SK-N-SH (cell line): Measurements from ENCODE around the gene S100A4. TPM values are rescaled to one million over a fixed set of nuclear protein-coding genes. Genes with fewer than 3 reads are reported as not detected.
A peak's percentile ranks its signal among the peaks of the same experiment; 100 is the strongest.

Experiments
- CTCF ChIA-PET: fragments of 300-600, 350-600 bp; formaldehyde crosslinking; extraction: SDS; loops from one replicate; lab custom pipeline; 2021; lab: Yijun Ruan, JAX
- POLR2A ChIA-PET: fragments of 350-600 bp; sonication (Branson Sonifier 250); formaldehyde crosslinking; extraction: SDS; loops from one replicate; lab custom pipeline; 2020; ENCODE audit warnings: antibody characterized with exemption, inconsistent platforms; lab: Yijun Ruan, JAX
- DNase-seq: peaks from one replicate; pipeline ENCODE4 v3.0.0; 2012
- H2AFZ ChIP-seq: fragments of 200-600 bp; sonication (generic); 2 replicates; pipeline ENCODE4 v1.8.1; 2016; ENCODE audit warnings: antibody characterized with exemption, mild to moderate bottlenecking, low read depth
- H3F3A ChIP-seq: fragments of 200-600 bp; sonication (generic); replicated peaks from 2 replicates; pipeline ENCODE3; 2016; ENCODE audit warnings: antibody characterized with exemption, mild to moderate bottlenecking; ENCODE audit not compliant: insufficient read depth
- H3K27ac ChIP-seq, 2 experiments: fragments of 200-500 bp in 1 of 2; fragments of 200-600 bp in 1 of 2; sonication (Bioruptor generic) in 1 of 2; sonication (generic), shearing (Covaris generic) in 1 of 2; 2 replicates each; pipeline versions ENCODE4 v1.5.1 to v1.6.1; 2014 to 2016; ENCODE audit warnings: low read depth in 2 of 2, inconsistent platforms in 1 of 2, low read length in 1 of 2, mild to moderate bottlenecking in 1 of 2, mixed read lengths in 1 of 2
- H3K27me3 ChIP-seq: fragments of 200-600 bp; sonication (generic), shearing (Covaris generic); 2 replicates; pipeline ENCODE4 v1.6.1; 2016; ENCODE audit warnings: mixed run types; ENCODE audit not compliant: insufficient read depth
- H3K36me3 ChIP-seq, 2 experiments: fragments of 200-500 bp in 1 of 2; fragments of 200-600 bp in 1 of 2; sonication (Bioruptor generic) in 1 of 2; sonication (generic) in 1 of 2; replicated peaks in 1 of 2; 2 replicates each; pipeline versions ENCODE3 to v1.5.1; 2014 to 2016; ENCODE audit warnings: low read length in 1 of 2, mild to moderate bottlenecking in 1 of 2; ENCODE audit not compliant: insufficient read depth in 2 of 2, control insufficient read depth in 1 of 2
- H3K4me1 ChIP-seq, 2 experiments: fragments of 200-500 bp in 1 of 2; fragments of 200-600 bp in 1 of 2; sonication (Bioruptor generic) in 1 of 2; sonication (generic), shearing (Covaris generic) in 1 of 2; 2 replicates each; pipeline versions ENCODE4 v1.5.1 to v1.6.1; 2014 to 2016; ENCODE audit warnings: low read depth in 1 of 2, low read length in 1 of 2, mixed run types in 1 of 2; ENCODE audit not compliant: insufficient read depth in 2 of 2, control insufficient read depth in 1 of 2
- H3K4me2 ChIP-seq: fragments of 200-600 bp; sonication (generic), shearing (Covaris generic); 2 replicates; pipeline ENCODE4 v1.6.1; 2017; ENCODE audit warnings: mixed run types
- H3K4me3 ChIP-seq, 2 experiments: fragments of 200-500 bp in 1 of 2; fragments of 200-600 bp in 1 of 2; sonication (Bioruptor generic) in 1 of 2; sonication (generic), shearing (Covaris generic) in 1 of 2; 2 replicates each; pipeline versions ENCODE4 v1.5.1 to v1.8.1; 2014 to 2016; ENCODE audit warnings: low read depth in 2 of 2, inconsistent platforms in 1 of 2, low read length in 1 of 2, mild to moderate bottlenecking in 1 of 2, mixed read lengths in 1 of 2, moderate library complexity in 1 of 2
- H3K79me2 ChIP-seq: fragments of 200-600 bp; sonication (generic); 2 replicates; pipeline ENCODE4 v1.8.1; 2017; ENCODE audit warnings: mild to moderate bottlenecking; ENCODE audit not compliant: insufficient read depth
- H3K9ac ChIP-seq: fragments of 200-600 bp; sonication (generic); 2 replicates; pipeline ENCODE4 v1.6.1; 2017; ENCODE audit warnings: mixed run types
- H3K9me2 ChIP-seq: fragments of 200-600 bp; sonication (generic); 2 replicates; pipeline ENCODE4 v1.6.1; 2017; ENCODE audit warnings: mixed run types
- H3K9me3 ChIP-seq: fragments of 200-600 bp; sonication (generic); 2 replicates; pipeline ENCODE4 v1.6.1; 2017; ENCODE audit warnings: mixed run types, mild to moderate bottlenecking, moderate library complexity
- H4K20me1 ChIP-seq: fragments of 200-600 bp; sonication (generic); 2 replicates; pipeline ENCODE4 v1.6.1; 2017; ENCODE audit warnings: mild to moderate bottlenecking, mixed run types; ENCODE audit not compliant: insufficient read depth
- FOSL2 ChIP-seq: IDR thresholded peaks from 2 replicates; pipeline ENCODE4 v1.4.0; 2012; ENCODE audit warnings: low read depth, mild to moderate bottlenecking, moderate library complexity, borderline replicate concordance
- FOXJ3 ChIP-seq: sonication (generic); formaldehyde crosslinking; IDR thresholded peaks from 2 replicates; pipeline ENCODE4 v1.5.1; 2020; ENCODE audit warnings: mild to moderate bottlenecking, missing genetic modification reagents
- SIN3A ChIP-seq: IDR thresholded peaks from 2 replicates; pipeline ENCODE4 v1.6.1; 2012; ENCODE audit warnings: low read depth, mild to moderate bottlenecking, low read length, moderate library complexity, borderline replicate concordance
- TEAD4 ChIP-seq: IDR thresholded peaks from 2 replicates; pipeline ENCODE4 v1.4.0; 2012; ENCODE audit warnings: mild to moderate bottlenecking, borderline replicate concordance; ENCODE audit not compliant: insufficient read depth
- WGBS: methylation state at CpG from one replicate; pipeline ENCODE4 v1.1.6; 2017; ENCODE audit warnings: low lambda C conversion rate; 5-methylcytosine and 5-hydroxymethylcytosine counted together
- polyA plus RNA-seq, 3 experiments: library from polyadenylated mRNA; depleted of rRNA; stranded (reverse); fragments of >200 nt; gene quantifications; 2 replicates each; pipeline ENCODE4 v1.2.3, GENCODE V29; 2012
- TF ChIP-seq, protein P1 (sequence below): IDR thresholded peaks from 2 replicates; pipeline ENCODE4 v1.6.1; 2012; ENCODE audit warnings: mild to moderate bottlenecking, low read depth, low read length, moderate library complexity
- TF ChIP-seq, protein P2 (sequence below): fragments of 150-350 bp; IDR thresholded peaks from 2 replicates; pipeline ENCODE4 v1.6.1; 2017; ENCODE audit warnings: antibody characterized with exemption, low read length, low read depth, borderline replicate concordance
- TF ChIP-seq, protein P3 (sequence below): fragments of 200-600 bp; sonication (generic); IDR thresholded peaks from 2 replicates; pipeline ENCODE4 v1.6.1; 2017; ENCODE audit warnings: antibody characterized with exemption, mild to moderate bottlenecking, moderate library complexity

Gene S100A4
- polyA plus RNA-seq, 1 of the 3 experiments (the other 2 are of a cell fraction): 25.4 TPM

DNA sequence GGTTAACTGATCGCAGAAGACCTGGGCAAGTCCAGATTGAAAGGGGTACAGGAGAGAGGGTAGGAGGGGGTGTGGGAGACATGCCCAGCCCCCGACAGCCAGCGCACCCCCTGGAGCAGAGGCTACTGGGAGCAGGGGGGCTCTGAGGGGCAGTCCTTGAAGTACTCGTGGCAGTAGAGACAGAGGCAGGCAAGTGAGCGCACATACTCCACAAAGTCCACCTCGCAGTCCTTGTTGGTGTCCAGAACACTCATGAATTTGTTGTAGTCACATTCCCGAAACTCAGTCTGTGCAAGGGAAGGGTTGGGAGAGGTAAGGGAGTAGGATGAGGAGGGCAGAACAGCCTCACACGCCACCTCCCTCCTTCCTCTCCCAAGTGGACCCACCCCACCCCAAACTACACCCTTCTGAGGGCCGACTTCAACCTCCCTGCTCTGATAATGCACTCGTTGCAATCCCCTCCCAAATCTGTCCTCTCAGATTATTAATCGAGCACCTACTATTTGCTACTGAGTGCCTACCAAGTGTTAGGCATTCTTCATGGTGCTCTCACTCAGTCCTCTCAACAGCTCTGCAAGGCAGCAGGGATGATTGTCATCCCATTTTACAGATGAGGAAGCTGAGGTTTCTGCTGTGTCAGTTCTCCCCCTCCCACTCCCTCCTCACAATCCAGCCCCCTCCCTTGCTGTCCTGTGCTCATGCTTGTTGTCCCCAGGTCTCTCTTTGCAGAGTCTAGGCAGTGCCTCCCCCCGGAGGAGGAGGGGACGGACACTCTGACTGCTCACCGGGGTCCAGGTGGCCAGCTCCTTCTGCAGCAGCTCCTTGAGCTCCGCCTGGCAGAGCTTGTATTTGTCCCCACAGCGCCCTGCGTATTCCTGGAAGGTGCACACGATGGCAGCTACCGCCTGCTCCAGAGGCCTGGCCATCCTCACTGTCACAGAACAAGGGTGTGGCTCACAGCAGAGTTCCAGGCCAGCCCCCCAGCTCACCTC lies 2.2 kb upstream of the S100A4 start:
- no peaks in the 10 kb centered on the region for H3K9me3 ChIP-seq
- no peak for DNase-seq
- no peaks in the 10 kb centered on the region for H3K9me2 ChIP-seq
- peaks cover 7% of the 10 kb centered on the region for H3F3A ChIP-seq
- H2AFZ ChIP-seq: 0 out of 2 replicates have a peak overlapping the region, but pooled peaks have one; percentile 44
- peak overlapping the region in 1 of 2 experiments; percentile 91; a peak in 1 of 4 replicates for H3K27ac ChIP-seq
- ChIA-PET CTCF (interaction anchor here (1.7 to 11.8 kb wide), 3 partner anchors 9 to 37 kb away, joined by 4 to 62 read pairs (median 5); no protein-coding TSS in a partner anchor), POLR2A (no interaction called here)
- 0 out of 2 replicates have a peak overlapping the region, but pooled peaks have one; percentile 58 for H3K9ac ChIP-seq
- H3K27me3 ChIP-seq: no peaks in the 10 kb centered on the region
- H3K36me3 ChIP-seq: no peaks in the 10 kb centered on the region
- no peak for TF ChIP-seq FOSL2
- no peak for TF ChIP-seq FOXJ3
- TF ChIP-seq, protein P1, sequence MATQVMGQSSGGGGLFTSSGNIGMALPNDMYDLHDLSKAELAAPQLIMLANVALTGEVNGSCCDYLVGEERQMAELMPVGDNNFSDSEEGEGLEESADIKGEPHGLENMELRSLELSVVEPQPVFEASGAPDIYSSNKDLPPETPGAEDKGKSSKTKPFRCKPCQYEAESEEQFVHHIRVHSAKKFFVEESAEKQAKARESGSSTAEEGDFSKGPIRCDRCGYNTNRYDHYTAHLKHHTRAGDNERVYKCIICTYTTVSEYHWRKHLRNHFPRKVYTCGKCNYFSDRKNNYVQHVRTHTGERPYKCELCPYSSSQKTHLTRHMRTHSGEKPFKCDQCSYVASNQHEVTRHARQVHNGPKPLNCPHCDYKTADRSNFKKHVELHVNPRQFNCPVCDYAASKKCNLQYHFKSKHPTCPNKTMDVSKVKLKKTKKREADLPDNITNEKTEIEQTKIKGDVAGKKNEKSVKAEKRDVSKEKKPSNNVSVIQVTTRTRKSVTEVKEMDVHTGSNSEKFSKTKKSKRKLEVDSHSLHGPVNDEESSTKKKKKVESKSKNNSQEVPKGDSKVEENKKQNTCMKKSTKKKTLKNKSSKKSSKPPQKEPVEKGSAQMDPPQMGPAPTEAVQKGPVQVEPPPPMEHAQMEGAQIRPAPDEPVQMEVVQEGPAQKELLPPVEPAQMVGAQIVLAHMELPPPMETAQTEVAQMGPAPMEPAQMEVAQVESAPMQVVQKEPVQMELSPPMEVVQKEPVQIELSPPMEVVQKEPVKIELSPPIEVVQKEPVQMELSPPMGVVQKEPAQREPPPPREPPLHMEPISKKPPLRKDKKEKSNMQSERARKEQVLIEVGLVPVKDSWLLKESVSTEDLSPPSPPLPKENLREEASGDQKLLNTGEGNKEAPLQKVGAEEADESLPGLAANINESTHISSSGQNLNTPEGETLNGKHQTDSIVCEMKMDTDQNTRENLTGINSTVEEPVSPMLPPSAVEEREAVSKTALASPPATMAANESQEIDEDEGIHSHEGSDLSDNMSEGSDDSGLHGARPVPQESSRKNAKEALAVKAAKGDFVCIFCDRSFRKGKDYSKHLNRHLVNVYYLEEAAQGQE: no peak
- TF ChIP-seq, protein P2, sequence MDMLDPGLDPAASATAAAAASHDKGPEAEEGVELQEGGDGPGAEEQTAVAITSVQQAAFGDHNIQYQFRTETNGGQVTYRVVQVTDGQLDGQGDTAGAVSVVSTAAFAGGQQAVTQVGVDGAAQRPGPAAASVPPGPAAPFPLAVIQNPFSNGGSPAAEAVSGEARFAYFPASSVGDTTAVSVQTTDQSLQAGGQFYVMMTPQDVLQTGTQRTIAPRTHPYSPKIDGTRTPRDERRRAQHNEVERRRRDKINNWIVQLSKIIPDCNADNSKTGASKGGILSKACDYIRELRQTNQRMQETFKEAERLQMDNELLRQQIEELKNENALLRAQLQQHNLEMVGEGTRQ: no peak
- no peak for TF ChIP-seq SIN3A
- TF ChIP-seq, protein P3, sequence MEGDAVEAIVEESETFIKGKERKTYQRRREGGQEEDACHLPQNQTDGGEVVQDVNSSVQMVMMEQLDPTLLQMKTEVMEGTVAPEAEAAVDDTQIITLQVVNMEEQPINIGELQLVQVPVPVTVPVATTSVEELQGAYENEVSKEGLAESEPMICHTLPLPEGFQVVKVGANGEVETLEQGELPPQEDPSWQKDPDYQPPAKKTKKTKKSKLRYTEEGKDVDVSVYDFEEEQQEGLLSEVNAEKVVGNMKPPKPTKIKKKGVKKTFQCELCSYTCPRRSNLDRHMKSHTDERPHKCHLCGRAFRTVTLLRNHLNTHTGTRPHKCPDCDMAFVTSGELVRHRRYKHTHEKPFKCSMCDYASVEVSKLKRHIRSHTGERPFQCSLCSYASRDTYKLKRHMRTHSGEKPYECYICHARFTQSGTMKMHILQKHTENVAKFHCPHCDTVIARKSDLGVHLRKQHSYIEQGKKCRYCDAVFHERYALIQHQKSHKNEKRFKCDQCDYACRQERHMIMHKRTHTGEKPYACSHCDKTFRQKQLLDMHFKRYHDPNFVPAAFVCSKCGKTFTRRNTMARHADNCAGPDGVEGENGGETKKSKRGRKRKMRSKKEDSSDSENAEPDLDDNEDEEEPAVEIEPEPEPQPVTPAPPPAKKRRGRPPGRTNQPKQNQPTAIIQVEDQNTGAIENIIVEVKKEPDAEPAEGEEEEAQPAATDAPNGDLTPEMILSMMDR: no peak
- no peak for TF ChIP-seq TEAD4
- H3K4me3 ChIP-seq: no peak overlapping the region
- peaks cover 58 to 65% of the 10 kb centered on the region in 2 experiments; a peak in 3 of 4 replicates for H3K4me1 ChIP-seq
- H3K79me2 ChIP-seq: no peaks in the 10 kb centered on the region
- H3K4me2 ChIP-seq: peak overlapping the region; percentile 51; the same call in 1 of the 2 replicates
- WGBS: 88% methylated on average over 17 of the region's 19 CpGs
- H4K20me1 ChIP-seq: no peaks in the 10 kb centered on the region
